Measurements from ENCODE around the gene PXDN.
"Not testable (repeated sequence)": the region's sequence is repeated elsewhere in the genome, so short reads cannot be mapped to it uniquely, and the experiment has no call there.

Gene PXDN

GRCh38 chr2:1775511-1776035 lies 31.3 kb upstream of the PXDN start:
- no peak for DNase-seq

GRCh38 chr2:1774929-1775328 lies 30.6 kb upstream of the PXDN start:
- no peak for DNase-seq

- DNase-seq, result no peak
Measured at GRCh38 chr2:1773883-1774282, 29.6 kb upstream of the PXDN start.

- no peak for DNase-seq
Measured at GRCh38 chr2:1772471-1773267, 28.4 kb upstream of the PXDN start.

- DNase-seq, result no peak
Measured at GRCh38 chr2:1771626-1772280, 27.4 kb upstream of the PXDN start.

- DNase-seq, result no peak
Measured at GRCh38 chr2:1770566-1771380, 26.5 kb upstream of the PXDN start.

GRCh38 chr2:1769703-1770422 lies 25.5 kb upstream of the PXDN start:
- DNase-seq, result peak in 1 of 2 donors; percentile 13

GRCh38 chr2:1767939-1768691 lies 23.8 kb upstream of the PXDN start:
- no peak for DNase-seq

- DNase-seq, result no peak
Measured at GRCh38 chr2:1766851-1767811, 22.8 kb upstream of the PXDN start.

GRCh38 chr2:1766425-1766824 lies 22.1 kb upstream of the PXDN start:
- no peak for DNase-seq

GRCh38 chr2:1765201-1765600 lies 20.9 kb upstream of the PXDN start:
- not testable (repeated sequence) for DNase-seq

- DNase-seq, result no peak
Measured at GRCh38 chr2:1759611-1759930, 15.3 kb upstream of the PXDN start.

- no peak for DNase-seq
Measured at GRCh38 chr2:1758774-1759610, 14.7 kb upstream of the PXDN start.

GRCh38 chr2:1758171-1758570 lies 13.9 kb upstream of the PXDN start:
- DNase-seq, result no peak

GRCh38 chr2:1757567-1757966 lies 13.3 kb upstream of the PXDN start:
- no peak for DNase-seq

GRCh38 chr2:1757146-1757545 lies 12.8 kb upstream of the PXDN start:
- DNase-seq, result not testable (repeated sequence)

- DNase-seq, result no peak
Measured at GRCh38 chr2:1756456-1756855, 12.1 kb upstream of the PXDN start.

- no peak for DNase-seq
Measured at GRCh38 chr2:1755436-1756191, 11.3 kb upstream of the PXDN start.

All from inflammatory macrophage treated with lipopolysaccharide for 1 hour (primary cell).